T47D (cell line): ENCODE results near the gene RENBP.
A peak's percentile ranks its signal among the peaks of the same experiment; 100 is the strongest.

ENCODE experiments used
- DNase-seq, 2 experiments: peaks; one replicate each; pipeline versions ENCODE4 v3.0.0 to v3.0.0-alpha.2; 2011 to 2012; ENCODE audit warnings: low read depth in 1 of 2, low spot score in 1 of 2
- JUND ChIP-seq: IDR thresholded peaks from 2 replicates; pipeline ENCODE4 v1.6.1; 2012; ENCODE audit warnings: low read depth
- in situ Hi-C: cut with HindIII; loops from 2 replicates; pipeline ENCODE4 v1.10.0; 2016; ENCODE audit warnings: low sequenced_read_pairs, low pct_unique_long_range_greater_than_20kb

The RENBP gene

GRCh38 chrX:153974726-153975286 is 30.4 kb upstream of the RENBP start:
- TF ChIP-seq JUND, result no peak
- in situ Hi-C loops, result no loop called here
- DNase-seq, result no peak

DNA sequence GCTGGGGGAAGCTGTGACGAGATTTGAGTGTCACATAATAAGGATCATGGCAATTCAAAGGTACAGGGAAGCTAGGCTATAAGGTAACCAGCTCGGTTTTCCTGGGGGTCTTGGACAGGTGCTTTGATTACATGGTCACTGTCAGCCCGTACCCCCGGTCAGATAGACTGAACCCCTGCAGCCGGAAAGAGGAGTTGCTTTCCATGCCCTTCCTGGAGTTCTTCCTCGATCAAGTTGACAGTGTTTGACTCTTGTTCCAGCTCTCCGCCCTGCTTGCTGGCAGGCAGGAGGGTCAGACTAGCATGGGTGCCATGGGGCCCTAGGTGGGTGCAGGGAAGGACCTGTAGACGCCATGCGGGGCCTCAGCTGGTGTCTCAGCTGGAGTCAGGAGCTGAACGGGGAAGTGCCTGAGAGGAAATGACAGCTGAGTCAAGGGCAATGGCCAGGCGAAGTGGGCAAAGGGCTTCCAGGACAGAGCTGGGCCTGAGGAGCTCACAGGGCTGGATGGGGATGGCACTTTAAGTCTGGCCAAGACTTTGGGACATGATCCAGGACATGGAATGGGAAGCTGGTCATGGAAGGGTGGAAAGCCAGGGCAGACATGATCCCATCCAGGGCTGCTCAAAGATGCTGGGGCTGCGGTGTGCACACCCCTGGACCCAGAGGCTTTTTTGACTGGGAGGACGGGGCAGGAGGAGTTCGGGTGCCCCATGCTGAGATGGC is 29.7 kb upstream of the RENBP start:
- DNase-seq, result no peak
- in situ Hi-C loops, result no loop called here

DNA sequence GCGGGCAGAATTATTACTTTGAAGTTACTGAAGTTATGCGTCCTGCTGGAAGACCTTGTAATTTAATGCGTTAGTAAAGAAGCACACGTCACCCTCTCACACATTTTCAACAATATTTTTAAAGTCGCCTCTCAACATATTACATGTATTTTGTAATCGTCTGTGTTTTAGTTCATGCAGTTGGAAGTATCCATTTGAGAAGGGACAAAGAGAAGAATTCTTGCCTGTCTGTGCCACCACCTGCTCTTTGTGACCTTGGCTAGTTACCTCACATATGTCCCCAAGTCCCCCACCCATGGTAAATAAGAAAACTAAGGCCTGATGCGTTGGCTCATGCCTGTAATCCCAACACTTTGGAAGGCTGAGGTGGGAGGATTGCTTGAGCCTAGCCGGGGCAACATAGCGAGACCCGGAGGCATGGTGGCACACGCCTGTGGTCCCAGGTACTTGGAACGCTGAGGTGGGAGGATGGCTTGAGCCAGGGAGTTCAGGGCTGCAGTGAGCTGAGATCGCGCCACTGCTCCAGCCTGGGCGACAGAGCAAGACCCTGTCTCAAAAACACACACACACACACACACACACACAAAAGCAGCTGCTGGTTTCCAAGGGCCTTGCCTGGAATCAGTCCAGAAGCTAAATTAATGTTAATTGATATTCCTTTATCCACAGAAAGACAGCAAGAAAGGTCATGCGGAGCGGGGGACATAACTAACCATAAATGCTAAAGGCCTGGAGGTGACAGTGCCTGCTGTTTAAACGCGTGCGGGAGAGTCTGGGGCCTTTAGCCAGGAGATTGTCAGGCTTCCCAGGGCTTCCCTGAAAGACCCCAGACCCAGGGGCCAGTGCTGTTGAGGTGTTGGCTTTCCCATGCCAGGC is 28.9 kb upstream of the RENBP start:
- TF ChIP-seq JUND, result no peak
- in situ Hi-C loops, result no loop called here
- no peak for DNase-seq

More for the DNA sequence above, 29.7 kb upstream of the RENBP start:
- TF ChIP-seq JUND, result no peak

- in situ Hi-C loops, result no loop called here
- DNase-seq, result peak; percentile 71 to 87
- no peak for TF ChIP-seq JUND
Observed at GRCh38 chrX:153972368-153973126, 28.1 kb upstream of the RENBP start, which contains the start of gene TMEM187. Gene TMEM187 (plus strand): TSS chrX:153972754. CDS start chrX:153982063, 9,309 bp downstream.

- peak; percentile 38 to 89 for DNase-seq
- no peak for TF ChIP-seq JUND
- in situ Hi-C loops, result no loop called here
Observed at GRCh38 chrX:153971450-153972367, 27.3 kb upstream of the RENBP start, which contains the start of gene HCFC1. Gene HCFC1 (minus strand): TSS chrX:153971818. CDS start chrX:153970840, 978 bp downstream.

DNA sequence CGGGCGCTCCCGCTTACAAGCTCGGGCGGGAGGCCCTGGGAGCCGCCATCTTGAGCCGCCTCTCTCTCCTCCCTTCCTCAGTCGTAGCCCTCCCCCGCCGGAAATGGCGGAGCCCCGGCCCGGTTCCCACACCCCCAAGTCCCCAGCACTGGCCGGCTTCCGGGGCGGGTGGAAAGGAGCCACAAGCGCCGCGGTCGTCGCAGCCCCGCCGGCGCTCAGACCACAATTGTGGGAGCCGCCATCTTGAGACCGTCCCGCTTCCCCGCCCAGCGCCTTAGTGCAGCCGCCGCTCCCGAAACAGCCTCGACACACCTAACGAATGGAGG is 26.6 kb upstream of the RENBP start:
- in situ Hi-C loops, result no loop called here
- DNase-seq, result peak; percentile 44 to 83

GRCh38 chrX:153970357-153971123 is 26.1 kb upstream of the RENBP start:
- TF ChIP-seq JUND, result no peak

More for the DNA sequence above, 26.6 kb upstream of the RENBP start:
- TF ChIP-seq JUND, result no peak

GRCh38 chrX:153969904-153970356 is 25.5 kb upstream of the RENBP start:
- in situ Hi-C loops, result no loop called here
- no peak for TF ChIP-seq JUND
- no peak for DNase-seq

More at GRCh38 chrX:153970357-153971123, 26.1 kb upstream of the RENBP start:
- in situ Hi-C loops, result no loop called here
- DNase-seq, result peak in 1 of 2 experiments; percentile 45

DNA sequence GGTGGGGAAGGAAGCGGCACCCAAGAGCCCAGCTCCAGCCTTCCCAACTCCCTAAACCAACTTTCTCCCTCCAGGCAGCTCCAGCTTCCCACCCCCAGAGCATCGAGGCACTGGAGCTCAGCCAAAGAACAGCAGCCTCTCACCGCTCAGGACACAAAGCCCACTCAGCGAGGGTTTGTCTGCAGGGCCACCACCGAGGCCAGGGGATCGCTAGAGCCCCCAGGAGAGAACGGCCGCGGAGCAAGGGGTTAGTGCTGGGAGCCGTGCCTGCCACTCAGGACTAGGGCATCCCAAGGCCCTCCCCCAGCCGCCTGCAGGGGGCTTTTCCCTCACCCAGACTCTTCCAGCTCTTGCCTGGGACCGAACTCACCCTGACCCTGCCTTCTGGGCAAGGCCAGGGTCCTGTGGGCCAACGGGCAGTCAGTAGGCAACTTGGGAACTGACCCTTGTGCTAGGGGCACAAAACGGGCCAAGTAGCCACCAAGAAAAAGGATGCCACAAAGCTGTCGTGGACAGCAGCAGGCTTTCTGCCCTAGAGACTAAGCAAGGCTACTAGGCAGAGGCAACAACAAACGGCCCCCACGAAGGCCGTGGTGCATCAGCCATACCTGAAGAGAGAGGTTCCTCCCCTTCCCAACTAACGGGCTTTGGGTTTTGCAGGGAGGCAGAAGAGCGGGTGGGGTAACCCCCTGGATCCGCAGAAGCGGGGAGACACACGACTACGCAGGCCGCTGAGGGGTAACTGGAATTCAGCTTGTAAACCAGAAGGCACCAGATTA is 24.9 kb upstream of the RENBP start:
- no peak for DNase-seq
- TF ChIP-seq JUND, result no peak
- in situ Hi-C loops, result no loop called here

- no peak for TF ChIP-seq JUND
- in situ Hi-C loops, result no loop called here
- no peak for DNase-seq
Observed at GRCh38 chrX:153968754-153969124, 24.3 kb upstream of the RENBP start.
